HG02870 (cell line): ENCODE measurements around the gene RNF207.

Experiments
- ATAC-seq: cut with Tn5 transposase; IDR thresholded peaks from one replicate; pipeline ENCODE4 v1.9.1; 2021; ENCODE audit warnings: mild to moderate bottlenecking, moderate library complexity; ENCODE audit not compliant: unreplicated experiment

The RNF207 gene, protein sequence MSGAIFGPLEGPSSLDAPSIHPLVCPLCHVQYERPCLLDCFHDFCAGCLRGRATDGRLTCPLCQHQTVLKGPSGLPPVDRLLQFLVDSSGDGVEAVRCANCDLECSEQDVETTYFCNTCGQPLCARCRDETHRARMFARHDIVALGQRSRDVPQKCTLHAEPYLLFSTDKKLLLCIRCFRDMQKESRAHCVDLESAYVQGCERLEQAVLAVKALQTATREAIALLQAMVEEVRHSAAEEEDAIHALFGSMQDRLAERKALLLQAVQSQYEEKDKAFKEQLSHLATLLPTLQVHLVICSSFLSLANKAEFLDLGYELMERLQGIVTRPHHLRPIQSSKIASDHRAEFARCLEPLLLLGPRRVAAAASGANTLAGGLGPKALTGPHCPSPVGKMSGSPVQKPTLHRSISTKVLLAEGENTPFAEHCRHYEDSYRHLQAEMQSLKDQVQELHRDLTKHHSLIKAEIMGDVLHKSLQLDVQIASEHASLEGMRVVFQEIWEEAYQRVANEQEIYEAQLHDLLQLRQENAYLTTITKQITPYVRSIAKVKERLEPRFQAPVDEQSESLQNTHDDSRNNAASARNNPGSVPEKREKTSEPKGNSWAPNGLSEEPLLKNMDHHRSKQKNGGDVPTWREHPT

DNA sequence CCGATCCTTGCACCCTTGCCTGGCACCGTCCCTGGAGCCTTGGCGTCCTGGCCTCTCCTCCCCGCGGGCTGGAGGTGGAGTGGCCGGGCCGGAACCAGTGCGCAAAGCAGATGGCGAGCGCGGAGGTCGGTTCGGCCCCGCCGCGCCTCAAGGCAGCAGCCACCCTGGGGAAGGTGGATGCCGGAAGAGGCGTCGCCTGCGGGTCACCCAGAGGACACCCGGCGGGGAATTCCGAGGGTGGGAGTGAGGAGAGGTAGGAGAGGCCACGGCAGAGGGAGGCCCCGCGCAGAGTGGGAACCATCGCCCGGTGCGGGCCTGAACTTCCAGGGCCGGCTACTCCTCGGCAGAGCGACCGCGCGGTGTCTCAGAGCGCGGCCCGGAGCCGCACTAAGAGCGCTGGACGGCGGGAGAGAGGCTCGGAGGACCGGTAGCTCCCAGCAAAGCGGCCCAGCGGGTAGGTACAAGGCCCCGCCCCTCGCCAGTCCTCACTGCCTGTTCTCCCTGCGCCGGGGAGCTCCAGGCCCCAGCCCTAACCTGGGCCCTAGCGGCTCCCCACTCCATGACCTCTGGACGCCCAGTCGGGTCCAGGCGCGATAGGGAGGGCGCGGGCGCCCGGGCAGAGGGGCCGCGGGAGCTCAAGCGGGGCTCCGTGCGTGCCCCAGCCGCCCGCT, at the start of gene RNF207:
Gene RNF207 (plus strand): TSS at position 271 of the 671 bp plus-strand sequence. CDS start 417 bp downstream, outside the sequence.
- ATAC-seq: peak; percentile 61

DNA sequence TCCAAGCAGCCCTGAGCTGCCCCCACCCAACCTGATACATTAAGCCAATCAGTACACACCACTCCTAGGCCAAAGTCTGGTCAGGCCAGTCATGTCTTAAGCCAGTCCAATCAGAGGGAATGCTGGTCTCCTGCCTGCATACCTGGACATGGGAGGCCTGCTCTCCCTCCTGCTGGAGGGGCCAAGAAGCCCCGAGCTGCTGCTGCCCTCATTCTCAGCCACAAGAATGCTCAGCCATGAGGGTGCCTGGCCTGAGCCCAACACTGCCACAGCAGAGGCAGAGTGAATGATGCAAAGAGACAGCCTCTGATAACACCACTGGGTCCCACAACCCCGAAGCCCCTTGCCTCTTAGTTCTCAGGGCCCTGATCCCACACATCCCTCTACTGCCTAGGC, 48.8 kb upstream of the RNF207 start:
- ATAC-seq: no peak

DNA sequence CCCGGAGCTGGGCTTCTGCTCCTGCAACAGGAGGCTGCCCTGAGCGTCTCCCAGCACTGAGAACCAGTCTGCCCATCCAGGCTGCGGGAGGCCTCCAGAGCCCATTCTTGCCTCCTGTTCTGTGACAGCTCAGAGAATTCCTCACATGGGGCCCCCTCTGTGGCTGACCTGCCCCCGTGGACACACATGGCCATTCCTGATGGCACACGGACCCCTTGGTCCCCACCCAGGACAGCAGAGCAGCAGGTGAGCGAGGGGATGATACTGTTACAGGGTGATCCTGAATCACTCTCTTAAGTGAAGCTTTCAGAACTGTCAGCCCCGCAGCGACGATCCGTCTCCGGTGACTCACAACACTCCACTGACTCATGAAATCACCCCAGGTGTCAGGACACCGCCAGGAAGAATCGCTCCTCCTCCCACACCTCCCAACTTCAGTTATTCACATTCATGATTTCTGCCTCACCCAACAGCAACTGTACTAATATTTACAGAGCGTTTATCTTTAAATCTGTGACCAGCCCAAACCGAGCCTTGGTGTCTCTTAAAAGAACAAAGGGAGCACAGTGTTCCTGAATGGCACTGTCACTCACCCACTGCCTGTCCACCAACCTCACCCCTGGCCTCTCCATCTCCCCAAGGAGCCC, 48.3 kb upstream of the RNF207 start:
- ATAC-seq: no peak

DNA sequence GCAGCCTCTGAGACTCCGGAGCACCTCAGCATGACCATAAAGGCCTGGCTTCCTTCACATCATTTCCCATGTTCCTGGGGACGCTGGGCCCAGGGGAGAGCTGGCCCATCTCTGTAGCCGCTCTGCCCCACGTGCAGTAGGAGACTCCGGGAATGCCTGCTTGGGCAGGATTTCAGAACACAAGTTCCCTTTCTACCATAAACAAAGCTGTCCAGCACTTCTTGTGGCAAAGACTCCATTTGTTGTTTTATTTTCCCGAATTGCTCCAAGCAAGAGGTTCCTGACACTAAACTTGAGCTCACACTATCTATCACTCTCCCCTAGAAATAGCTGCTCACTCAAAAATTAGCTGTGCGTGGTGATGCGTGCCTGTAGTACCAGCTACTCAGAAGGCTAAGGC, 47.7 kb upstream of the RNF207 start:
- ATAC-seq: no peak

DNA sequence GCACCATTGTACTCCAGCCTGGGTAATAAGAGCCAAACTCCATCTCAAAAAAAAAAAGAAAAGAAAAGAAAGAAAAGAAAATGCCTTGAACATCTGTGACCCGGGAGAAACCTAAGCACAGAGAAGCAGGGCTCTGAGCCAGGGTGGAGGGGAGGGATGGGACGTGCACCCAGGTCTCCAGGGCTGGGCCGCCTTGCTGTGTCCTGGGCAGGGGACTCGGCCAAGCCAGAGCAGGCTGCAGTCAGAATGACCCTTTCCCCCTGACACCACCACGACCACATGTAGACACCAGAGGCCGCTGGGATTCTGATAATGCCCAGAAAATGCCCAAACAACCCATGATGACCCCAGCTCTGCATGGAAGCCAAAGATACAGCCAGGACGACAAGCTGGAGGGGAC, 43.6 kb upstream of the RNF207 start:
- ATAC-seq: no peak

DNA sequence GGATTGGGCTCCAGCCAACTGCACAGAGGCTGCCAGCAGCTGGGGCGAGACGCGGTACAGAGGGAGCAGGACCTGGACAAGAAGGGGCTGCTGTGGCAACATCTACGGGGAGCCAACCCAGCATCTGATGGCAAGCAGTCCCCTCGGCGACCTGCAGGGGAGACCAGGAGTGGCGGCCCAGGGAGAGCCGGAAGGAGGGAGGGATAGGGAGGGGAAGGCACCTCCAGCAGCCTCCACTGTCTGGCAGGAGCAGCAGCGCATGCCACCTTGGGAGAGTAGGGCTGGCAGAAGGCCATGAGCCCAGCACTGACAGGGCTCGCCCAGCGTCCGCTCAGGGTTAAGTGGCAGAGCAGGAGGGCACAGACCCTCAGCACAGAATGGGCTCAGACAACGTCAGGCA, 43.1 kb upstream of the RNF207 start:
- no peak for ATAC-seq

DNA sequence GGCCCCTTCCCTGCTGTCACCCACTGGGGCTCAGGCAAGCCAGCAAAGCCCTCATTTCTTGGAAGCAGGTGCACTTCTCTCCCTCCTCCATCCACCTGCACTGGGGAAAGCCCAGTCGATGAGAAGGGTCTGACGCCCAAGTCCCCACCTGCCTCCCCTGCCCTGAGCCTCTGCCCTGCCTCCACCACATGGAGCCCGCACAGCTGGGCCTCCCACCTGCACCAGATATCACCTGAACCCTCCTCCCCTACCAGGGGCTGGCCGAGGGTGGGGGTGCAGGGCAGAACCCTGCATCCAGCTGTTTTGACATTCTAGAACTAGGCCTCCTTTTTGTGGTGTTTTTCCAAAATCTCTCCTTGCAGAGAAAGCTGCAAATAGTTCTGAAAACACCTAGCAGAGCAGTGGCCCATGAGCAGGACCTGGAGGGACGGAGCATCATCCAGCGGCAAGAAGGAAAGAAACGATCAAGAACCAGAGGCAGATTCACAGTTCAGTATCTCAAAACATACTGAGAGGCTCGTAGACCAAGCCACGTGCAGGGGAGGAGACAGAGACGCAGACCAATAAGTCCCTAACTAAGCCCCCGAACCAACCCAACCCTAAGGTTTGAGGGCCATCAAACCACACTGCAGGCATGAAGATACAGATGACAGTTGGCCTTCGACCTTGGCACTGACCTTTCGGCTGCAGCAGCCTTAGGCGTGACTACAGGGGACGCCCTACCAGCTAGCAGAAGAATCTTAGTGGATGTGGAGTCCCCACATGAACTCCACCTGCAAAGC, 42.5 kb upstream of the RNF207 start:
- no peak for ATAC-seq

DNA sequence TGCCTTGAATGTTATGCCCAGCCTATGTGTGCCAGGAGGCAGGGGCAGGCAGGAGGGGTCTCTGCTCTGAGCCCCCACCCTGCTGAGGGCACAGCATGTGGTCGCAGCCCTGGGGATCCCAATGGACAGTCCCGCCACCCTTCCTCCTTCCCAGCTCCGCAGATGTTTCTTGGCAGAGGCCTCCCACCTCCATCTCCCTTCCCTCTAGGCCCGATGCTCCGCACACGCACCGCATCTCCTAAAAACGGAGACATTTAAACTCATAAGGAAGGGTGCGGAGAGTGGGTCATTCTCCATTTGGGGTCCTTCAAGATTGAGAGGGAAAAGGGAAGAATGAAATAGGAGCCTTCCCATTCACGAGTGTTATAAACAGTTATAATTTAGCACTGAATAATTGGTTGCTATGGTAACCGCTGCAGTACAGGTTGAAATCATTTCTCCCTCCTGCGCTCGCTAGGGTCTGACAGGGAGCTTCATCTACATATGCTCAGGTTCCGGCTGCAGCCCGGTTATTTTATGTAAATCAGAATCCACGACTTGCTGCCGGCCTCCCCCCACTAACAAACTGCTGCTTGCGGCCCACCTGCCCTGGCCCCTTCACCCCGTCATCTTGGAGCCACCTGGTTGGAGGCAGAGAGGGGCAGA, 41.8 kb upstream of the RNF207 start:
- no peak for ATAC-seq

DNA sequence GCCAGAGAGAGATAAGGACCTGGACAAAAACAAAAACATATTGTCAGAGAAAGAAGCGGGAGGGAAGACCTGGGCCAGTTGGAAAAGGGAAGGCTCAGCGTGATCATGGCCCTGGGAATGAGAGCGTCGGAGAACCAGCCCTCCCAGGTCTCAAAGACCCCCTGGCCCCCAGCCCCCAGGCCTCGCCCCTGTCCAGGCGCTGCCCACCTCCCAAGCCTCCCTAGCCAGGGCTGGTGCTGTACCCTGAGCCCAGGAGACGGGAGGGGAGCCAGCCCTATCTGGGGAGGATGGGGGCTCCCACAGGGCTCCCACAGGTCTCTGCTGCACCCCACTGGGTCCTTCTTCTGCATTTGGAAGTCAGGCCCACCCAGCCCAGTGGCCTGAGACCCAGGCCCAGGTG, 40.9 kb upstream of the RNF207 start:
- ATAC-seq: no peak

DNA sequence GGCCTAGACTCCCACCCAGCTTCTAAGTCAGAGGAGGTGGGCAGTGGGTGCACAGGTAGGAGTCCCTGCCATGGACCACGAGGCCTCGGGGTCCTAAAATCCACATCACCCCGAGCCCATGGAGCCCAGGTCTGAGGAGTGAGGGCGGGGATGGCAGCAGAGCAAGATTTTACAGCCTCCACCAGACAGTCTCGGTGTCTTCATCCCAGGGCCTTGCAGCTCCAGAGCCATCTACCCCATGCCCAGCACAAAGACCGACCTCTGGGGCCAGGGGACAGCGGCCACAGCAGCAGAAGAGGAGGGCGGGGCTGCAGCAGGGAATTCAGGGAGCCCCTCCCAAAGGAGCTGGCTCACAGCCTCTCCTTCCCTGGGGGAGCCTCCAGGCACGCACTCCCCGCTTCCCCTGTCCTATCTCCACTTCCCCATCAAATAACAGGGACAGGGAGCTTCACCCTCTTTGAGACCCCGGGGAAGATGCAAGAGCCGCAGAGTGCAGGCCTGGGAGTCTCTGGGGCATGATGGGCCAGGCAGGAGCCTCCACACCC, 40.4 kb upstream of the RNF207 start:
- ATAC-seq: no peak

DNA sequence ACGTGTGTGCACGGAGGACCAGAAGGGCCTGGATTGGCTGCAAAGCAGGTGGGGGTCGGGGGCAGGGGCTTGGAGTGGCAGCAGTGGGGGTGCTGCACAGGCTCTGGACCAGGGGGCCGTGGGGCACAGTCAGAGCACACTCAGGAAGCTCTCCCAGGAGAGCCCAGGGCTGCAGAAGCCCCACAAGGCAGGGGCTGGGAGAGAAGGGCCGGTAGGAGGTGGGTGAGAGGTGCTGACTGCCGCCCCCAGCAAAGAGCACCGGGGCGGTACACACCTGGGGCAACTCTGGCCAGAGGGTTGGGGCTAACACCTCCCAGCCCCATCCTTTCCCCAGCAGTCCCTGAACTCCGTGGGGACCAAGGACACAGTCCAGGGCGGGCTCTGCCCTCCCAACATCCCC, 39.7 kb upstream of the RNF207 start:
- no peak for ATAC-seq

DNA sequence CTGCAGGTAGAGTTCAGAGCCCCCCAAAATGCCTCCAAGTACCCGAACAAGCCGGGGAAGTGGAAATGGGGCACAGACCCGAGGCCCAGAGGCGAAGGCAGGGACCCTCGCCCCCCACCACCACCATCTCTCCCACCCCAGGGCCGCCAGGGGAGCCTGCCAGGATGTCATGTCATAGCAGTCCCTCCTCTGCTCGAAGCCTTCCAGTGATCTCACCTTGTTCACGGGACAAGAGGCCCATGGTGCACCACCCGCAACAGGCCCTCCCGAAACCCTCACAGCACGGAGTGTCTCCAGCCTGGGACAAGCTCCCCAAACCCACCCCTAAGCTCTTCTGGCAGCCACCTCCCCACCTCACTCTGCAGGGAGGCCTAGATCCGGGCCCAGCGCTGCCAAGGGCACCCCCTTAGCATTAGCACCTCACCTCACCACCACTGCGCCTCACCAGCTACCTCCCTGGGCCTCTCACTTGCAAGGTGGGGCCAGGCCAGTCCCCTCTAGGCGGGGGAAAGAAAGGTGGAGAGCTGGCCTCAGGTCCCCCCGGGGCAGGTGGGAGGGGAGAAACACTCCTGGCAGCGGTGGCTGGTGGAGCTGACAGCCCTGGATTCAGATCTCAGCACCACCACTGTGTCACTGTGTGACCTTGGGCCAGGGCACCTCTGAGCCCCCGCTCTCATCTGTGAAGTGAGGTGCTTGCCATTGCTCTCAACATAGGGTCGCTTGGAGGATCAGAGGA, 39.1 kb upstream of the RNF207 start:
- ATAC-seq: no peak

DNA sequence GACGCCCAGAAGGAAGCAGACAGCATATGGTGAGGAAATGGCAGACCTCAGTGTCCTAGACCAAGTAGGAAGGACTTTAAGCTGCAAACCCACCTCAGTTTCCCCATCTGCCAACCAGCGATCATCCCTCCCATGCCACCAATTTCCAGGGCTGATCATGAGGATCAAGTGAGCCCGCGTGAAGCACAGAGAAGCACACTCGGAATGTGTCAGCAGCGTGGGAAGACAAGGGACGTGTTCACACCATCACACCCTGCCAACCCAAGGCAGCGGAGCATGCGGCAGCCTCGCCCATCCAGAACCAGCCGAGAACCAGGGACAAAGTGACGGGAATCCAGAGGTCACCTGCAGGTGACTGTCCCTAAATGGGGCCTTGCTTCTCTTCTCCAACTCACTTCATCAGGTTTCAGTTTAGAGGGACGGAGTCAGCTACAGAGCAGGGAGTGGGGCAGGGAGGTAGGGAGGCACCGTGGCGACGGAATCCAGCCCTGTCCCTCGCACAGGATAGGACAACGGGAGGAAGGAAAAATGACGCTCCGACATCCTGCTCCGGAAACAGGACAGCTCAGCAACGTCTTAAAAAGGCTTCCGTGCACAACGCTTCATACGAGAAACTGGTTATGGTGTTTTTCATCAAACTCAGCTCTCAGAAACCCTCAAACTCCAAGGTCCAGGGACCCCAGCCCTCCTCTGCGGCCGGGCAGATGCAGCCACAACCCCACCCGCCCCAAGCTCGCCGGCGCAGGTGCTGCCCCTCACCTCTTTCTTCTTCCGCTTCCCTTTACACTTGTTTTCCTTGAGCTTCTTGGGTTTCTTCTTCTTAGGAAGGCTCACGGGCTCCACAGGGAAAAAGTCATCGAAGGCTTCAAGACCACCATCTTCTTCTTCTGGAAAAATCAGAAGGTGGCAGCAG, 38.3 kb upstream of the RNF207 start:
- no peak for ATAC-seq

DNA sequence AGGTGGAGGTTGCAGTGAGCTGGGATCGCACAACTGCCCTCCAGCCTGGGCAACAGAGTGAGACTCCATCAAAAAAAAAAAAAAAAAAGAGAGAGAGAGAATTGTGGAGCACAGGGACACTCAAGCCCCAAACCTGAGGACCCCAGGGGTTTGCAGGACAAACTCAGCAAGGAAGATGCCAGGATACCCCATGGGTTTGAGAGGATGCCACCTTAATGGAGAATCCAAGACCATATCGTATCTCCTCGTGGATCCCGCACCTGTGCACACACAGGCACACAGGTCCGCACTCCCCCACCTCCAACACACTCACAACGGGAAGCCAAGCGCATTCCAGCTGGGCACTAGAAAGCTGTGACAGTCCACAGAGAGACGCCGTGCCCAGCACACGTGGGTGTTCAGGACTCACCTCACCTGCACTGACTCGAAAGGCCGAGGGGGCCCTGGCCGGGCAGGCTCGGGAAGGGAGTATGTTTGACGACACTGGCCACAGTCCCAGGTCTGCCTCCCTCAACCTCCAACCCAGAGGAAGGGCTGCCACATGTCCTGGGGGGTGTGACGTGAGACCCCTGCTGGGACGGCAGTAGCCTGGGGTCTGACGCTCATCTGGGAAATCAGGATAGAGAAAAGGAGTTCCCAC, 36.9 kb upstream of the RNF207 start:
- no peak for ATAC-seq

DNA sequence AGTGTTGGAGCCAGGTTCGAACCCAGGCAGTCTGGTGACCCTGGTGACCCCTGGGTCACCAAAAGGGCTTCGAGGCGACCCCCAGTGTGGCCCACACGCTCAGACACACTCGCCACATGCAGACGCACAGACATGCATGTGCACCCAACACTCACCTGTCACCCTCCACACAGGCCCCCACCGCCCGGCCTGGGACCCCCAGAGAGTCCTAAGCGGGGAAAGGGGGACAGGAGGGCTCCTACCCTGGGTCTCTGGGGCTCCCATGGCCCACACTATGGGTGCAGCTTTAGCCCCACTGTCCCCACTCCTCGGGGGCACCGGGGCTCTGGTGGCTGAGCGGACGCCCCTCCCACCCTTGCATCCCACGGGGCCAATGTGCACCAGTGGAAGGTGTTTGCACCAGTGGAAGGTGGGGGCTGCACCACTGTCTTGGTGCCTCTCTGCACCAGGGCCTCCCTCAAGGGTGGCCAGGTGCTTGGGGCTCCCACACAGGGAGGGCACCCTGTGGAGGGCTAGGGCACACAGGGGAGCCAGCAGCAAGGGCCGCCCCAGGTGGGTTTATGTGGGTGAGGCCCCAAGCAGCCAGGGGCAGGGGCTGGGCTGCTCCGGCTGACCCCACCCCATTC, 35.7 kb upstream of the RNF207 start:
- no peak for ATAC-seq

DNA sequence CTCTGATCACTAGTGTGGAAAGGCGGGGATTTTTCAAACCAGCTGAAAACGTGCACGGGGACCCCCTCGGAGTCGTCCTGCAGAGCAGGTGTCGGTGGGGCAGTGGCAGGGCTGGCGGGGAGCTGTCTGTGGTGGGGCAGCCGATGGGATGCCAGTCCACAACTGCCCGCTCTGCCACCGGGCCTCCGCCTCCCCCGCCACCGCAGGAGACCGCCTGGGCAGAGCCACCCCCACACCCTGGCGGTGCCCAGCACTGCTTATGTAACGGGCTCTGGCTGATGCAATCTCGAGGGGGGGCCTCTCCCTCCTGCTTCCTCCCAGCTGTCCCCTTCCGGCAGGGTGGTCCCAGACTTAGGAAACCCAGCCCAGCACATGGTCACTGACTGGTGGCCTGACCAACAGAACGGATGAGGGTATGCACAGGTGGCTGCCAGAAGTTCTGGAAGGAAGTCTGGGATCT, 35.1 kb upstream of the RNF207 start:
- ATAC-seq: no peak

DNA sequence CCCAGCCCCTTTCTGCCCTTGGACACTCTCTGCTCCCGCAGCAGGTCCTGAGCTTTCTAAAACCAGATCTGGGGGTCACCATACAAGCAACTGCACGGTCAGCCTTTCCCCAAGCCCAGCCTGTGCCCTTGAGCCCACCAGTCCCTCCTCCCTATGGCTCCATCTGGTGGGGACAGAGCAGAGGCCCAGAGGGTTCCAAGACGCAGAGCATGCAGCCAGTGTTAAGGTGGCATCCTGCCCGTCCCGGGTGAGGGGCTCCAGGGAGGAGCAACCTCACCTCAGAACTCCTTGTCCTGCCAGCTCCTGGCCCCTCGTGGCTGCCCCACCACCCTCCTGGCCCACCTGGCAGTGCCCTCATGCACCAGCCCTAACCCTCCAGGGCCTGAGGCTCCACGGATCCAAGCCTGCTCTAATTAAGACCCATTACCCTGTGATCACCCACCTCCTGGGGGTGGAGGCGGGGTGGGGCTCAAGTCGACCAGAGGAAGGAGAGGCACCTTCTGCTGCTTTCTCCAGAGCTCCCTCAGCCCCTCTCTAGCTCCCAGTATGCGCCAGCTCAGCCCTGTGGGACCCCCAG, 34.3 kb upstream of the RNF207 start:
- ATAC-seq: no peak
